ENCODE measurements around the gene C1QTNF6.

Gene C1QTNF6

DNA sequence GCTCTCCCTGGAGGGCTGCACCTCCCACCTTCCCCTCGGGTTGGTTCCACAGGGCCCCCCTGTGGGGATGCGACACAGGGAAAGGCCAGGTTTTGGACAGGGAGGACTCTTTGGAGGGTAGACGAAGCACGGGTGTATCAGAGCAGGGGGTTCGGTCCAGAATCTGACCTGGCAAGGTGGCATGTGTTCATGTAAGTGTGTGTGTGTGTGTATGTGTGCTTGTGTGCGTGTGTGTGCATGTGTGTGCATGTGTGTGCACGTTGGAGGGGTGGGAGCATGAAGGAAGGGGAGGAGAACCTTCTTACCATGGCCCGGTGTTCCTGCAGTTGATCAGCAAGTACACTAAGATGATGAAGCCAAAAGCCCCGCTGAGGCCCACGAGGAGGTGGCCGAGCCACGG, 53.0 kb downstream of the C1QTNF6 start:
- no peaks in the 10 kb centered on the region for H3K9me3 ChIP-seq (ENCODE audit: control insufficient read depth, insufficient read depth, low read depth, low read length)
- no peaks in the 10 kb centered on the region for H3K4me1 ChIP-seq (ENCODE audit: control insufficient read depth, insufficient read depth, low read length)
- no peak overlapping the region for H3K27ac ChIP-seq (ENCODE audit: low read depth, low read length)
- no peaks in the 10 kb centered on the region for H3K36me3 ChIP-seq (ENCODE audit: control insufficient read depth, insufficient read depth, low read length)
- H3K27me3 ChIP-seq (ENCODE audit: control insufficient read depth, insufficient read depth, low read length), result no peaks in the 10 kb centered on the region; the same call in 1 of the 2 replicates
- H3K9ac ChIP-seq (ENCODE audit: low read length), result no peak overlapping the region
- H3K4me3 ChIP-seq (ENCODE audit: low read depth, low read length), result no peak overlapping the region

DNA sequence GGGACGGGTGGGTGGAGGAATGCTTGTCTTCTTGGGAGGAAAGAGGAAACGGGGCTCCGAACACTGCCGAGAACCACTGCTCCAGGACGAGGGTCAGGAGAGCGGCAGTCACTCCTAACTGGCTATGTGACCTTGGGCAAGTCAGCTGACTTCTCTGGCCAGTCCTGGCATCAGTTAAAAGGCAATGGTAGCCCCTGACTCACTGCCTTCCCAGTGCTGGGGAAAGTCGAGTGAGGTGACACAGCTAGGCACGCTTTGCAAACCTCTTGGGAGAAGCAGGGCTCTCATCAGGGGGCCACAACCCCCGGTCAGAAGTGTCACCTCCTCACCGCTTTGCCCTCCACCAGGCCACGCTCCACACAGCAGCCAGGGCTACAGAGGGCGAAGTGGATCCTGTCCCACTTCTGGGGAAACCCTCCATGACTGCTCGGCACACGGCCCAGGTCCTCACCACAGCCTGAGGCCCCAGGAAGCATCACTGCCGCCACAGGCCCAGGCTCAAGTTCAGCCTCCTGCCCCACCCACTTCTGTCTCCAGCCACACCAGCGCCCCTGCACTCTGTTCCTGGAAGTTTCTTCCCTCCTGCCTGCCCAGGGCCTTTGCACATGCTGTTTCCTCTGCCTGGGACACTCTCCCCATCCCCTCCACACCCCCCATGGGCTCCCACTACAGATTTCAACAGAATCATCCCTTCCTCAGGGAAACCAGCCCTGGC, 54.6 kb downstream of the C1QTNF6 start:
- H3K4me3 ChIP-seq (ENCODE audit: low read depth, low read length), result no peak overlapping the region
- H3K27ac ChIP-seq (ENCODE audit: low read depth, low read length), result no peak overlapping the region
- no peaks in the 10 kb centered on the region for H3K36me3 ChIP-seq (ENCODE audit: control insufficient read depth, insufficient read depth, low read length)
- no peaks in the 10 kb centered on the region; the same call in 1 of the 2 replicates for H3K27me3 ChIP-seq (ENCODE audit: control insufficient read depth, insufficient read depth, low read length)
- H3K4me1 ChIP-seq (ENCODE audit: control insufficient read depth, insufficient read depth, low read length), result peaks cover 3% of the 10 kb centered on the region; the same call in 1 of the 2 replicates
- no peaks in the 10 kb centered on the region for H3K9me3 ChIP-seq (ENCODE audit: control insufficient read depth, insufficient read depth, low read depth, low read length)
- no peak overlapping the region for H3K9ac ChIP-seq (ENCODE audit: low read length)

GRCh38 chr22:37132773-37133172, 55.3 kb downstream of the C1QTNF6 start:
- Histone ChIP-seq H3K9ac (ENCODE audit: low read length) (no peak overlapping the region), H3K27ac (ENCODE audit: low read depth, low read length) (no peak overlapping the region), H3K4me1 (ENCODE audit: control insufficient read depth, insufficient read depth, low read length) (peaks cover 3% of the 10 kb centered on the region; the same call in 1 of the 2 replicates), H3K4me3 (ENCODE audit: low read depth, low read length) (no peak overlapping the region), H3K27me3 (ENCODE audit: control insufficient read depth, insufficient read depth, low read length) (no peaks in the 10 kb centered on the region; the same call in 1 of the 2 replicates), H3K36me3 (ENCODE audit: control insufficient read depth, insufficient read depth, low read length) (no peaks in the 10 kb centered on the region), H3K9me3 (ENCODE audit: control insufficient read depth, insufficient read depth, low read depth, low read length) (no peaks in the 10 kb centered on the region)

All from HUES6 (cell line).